WTC11 (cell line): ENCODE results near the gene PDLIM4. TPM values are rescaled to one million over a fixed set of nuclear protein-coding genes. Genes with fewer than 3 reads are reported as not detected.

Experiments
- ATAC-seq: fragments of 200-7000 bp; cut with Tn5 transposase; 2 replicates; pipeline ENCODE4 v1.10.0; 2021; ENCODE audit warnings: mild to moderate bottlenecking, moderate library complexity
- CTCF ChIA-PET: fragments of 300-600 bp; sonication (Branson Sonifier 250); formaldehyde crosslinking; loops from one replicate; lab custom pipeline; 2021; ENCODE audit warnings: antibody characterized with exemption; lab: Charles Lee
- POLR2A ChIA-PET: fragments of 350-600 bp; sonication (Branson Sonifier 250); formaldehyde crosslinking; loops from one replicate; lab custom pipeline; 2021; ENCODE audit warnings: antibody characterized with exemption; lab: Charles Lee
- DNase-seq: peaks from one replicate; pipeline ENCODE4 v3.0.0; 2021; ENCODE audit warnings: low spot score
- H3K27ac Mint-ChIP-seq: 2 replicates; pipeline ENCODE4 v1.8.0; 2021; ENCODE audit warnings: mixed read lengths
- H3K27me3 Mint-ChIP-seq: 2 replicates; pipeline ENCODE4 v1.8.0; 2021; ENCODE audit warnings: low read depth, mild to moderate bottlenecking, moderate library complexity, mixed read lengths
- H3K36me3 Mint-ChIP-seq: 2 replicates; pipeline ENCODE4 v1.8.0; 2021; ENCODE audit warnings: mixed read lengths
- H3K4me1 Mint-ChIP-seq: 2 replicates; pipeline ENCODE4 v1.8.0; 2022; ENCODE audit warnings: mixed read lengths
- H3K4me3 Mint-ChIP-seq: 2 replicates; pipeline ENCODE4 v1.8.0; 2021; ENCODE audit warnings: mild to moderate bottlenecking, moderate library complexity, mixed read lengths
- H3K9me3 Mint-ChIP-seq: 2 replicates; pipeline ENCODE4 v1.8.0; 2021; ENCODE audit warnings: mixed read lengths
- ATF1 ChIP-seq: sonication (generic); formaldehyde crosslinking; IDR thresholded peaks from 2 replicates; pipeline ENCODE4 v1.8.1; 2023; ENCODE audit warnings: mild to moderate bottlenecking, moderate library complexity, missing genetic modification reagents
- ESRRA ChIP-seq: sonication (generic); formaldehyde crosslinking; IDR thresholded peaks from 2 replicates; pipeline ENCODE4 v1.8.1; 2022; ENCODE audit warnings: mild to moderate bottlenecking, missing genetic modification reagents, borderline replicate concordance
- FOXJ3 ChIP-seq: sonication (generic); formaldehyde crosslinking; IDR thresholded peaks from 2 replicates; pipeline ENCODE4 v1.9.0; 2021; ENCODE audit warnings: missing genetic modification reagents, mild to moderate bottlenecking, borderline replicate concordance
- GABPB1 ChIP-seq: sonication (generic); formaldehyde crosslinking; IDR thresholded peaks from 2 replicates; pipeline ENCODE4 v1.8.1; 2023; ENCODE audit warnings: mild to moderate bottlenecking, missing genetic modification reagents
- JAZF1 ChIP-seq: fragments of 250-450 bp; sonication (Bioruptor Pico); IDR thresholded peaks from 2 replicates; pipeline ENCODE4 v1.9.0; 2021; ENCODE audit warnings: moderate library complexity, mild to moderate bottlenecking, inconsistent platforms
- JUN ChIP-seq: sonication (generic); formaldehyde crosslinking; IDR thresholded peaks from 2 replicates; pipeline ENCODE4 v1.8.0; 2023; ENCODE audit warnings: mild to moderate bottlenecking, missing genetic modification reagents
- KAT7 ChIP-seq: sonication (generic); formaldehyde crosslinking; IDR thresholded peaks from 2 replicates; pipeline ENCODE4 v1.8.1; 2023; ENCODE audit warnings: missing genetic modification reagents, mild to moderate bottlenecking, borderline replicate concordance
- MAX ChIP-seq: sonication (generic); formaldehyde crosslinking; IDR thresholded peaks from 2 replicates; pipeline ENCODE4 v1.8.0; 2022; ENCODE audit warnings: mild to moderate bottlenecking, missing genetic modification reagents
- NR2C2 ChIP-seq: sonication (generic); formaldehyde crosslinking; IDR thresholded peaks from 2 replicates; pipeline ENCODE4 v1.8.0; 2022; ENCODE audit warnings: mild to moderate bottlenecking, missing genetic modification reagents
- PREB ChIP-seq: sonication (generic); formaldehyde crosslinking; IDR thresholded peaks from 2 replicates; pipeline ENCODE4 v1.8.1; 2022; ENCODE audit warnings: mild to moderate bottlenecking, missing genetic modification reagents, moderate library complexity, borderline replicate concordance
- PRRX2 ChIP-seq: fragments of 250-450 bp; sonication (Bioruptor Pico); IDR thresholded peaks from 2 replicates; pipeline ENCODE4 v1.8.0; 2021; ENCODE audit warnings: mild to moderate bottlenecking
- RELA ChIP-seq: sonication (generic); formaldehyde crosslinking; IDR thresholded peaks from 2 replicates; pipeline ENCODE4 v1.8.1; 2022; ENCODE audit warnings: missing genetic modification reagents, mild to moderate bottlenecking, borderline replicate concordance
- RORB ChIP-seq: fragments of 250-450 bp; sonication (Bioruptor Pico); IDR thresholded peaks from 2 replicates; pipeline ENCODE4 v1.9.0; 2021; ENCODE audit warnings: mild to moderate bottlenecking
- SOX15 ChIP-seq: fragments of 250-450 bp; sonication (Bioruptor Pico); IDR thresholded peaks from 2 replicates; pipeline ENCODE4 v1.9.0; 2021; ENCODE audit warnings: mild to moderate bottlenecking
- STAT6 ChIP-seq: sonication (generic); formaldehyde crosslinking; conservative IDR thresholded peaks from 2 replicates; pipeline ENCODE4 v1.8.1; 2023; ENCODE audit warnings: mild to moderate bottlenecking, low read depth, missing genetic modification reagents, moderate library complexity
- TP53 ChIP-seq: sonication (generic); formaldehyde crosslinking; IDR thresholded peaks from 2 replicates; pipeline ENCODE4 v1.8.1; 2023; ENCODE audit warnings: mild to moderate bottlenecking, missing genetic modification reagents
- ZMAT4 ChIP-seq: fragments of 250-450 bp; sonication (Bioruptor Pico); IDR thresholded peaks from 2 replicates; pipeline ENCODE4 v1.9.0; 2021; ENCODE audit warnings: mild to moderate bottlenecking
- ZNF121 ChIP-seq: sonication (generic); formaldehyde crosslinking; IDR thresholded peaks from 2 replicates; pipeline ENCODE4 v1.8.0; 2023; ENCODE audit warnings: missing genetic modification reagents
- ZNF423 ChIP-seq: fragments of 250-450 bp; sonication (Bioruptor Pico); IDR thresholded peaks from 2 replicates; pipeline ENCODE4 v2.1.2; 2022; ENCODE audit warnings: mild to moderate bottlenecking, moderate library complexity
- ZNF671 ChIP-seq: fragments of 250-450 bp; sonication (Bioruptor Pico); IDR thresholded peaks from 2 replicates; pipeline ENCODE4 v1.8.0; 2021; ENCODE audit warnings: mild to moderate bottlenecking
- total RNA-seq: library from RNA; stranded (reverse); gene quantifications from 3 replicates; pipeline ENCODE4 v1.2.3, GENCODE V29; 2021
- TF ChIP-seq, protein P1 (sequence below): sonication (generic); formaldehyde crosslinking; IDR thresholded peaks from 2 replicates; pipeline ENCODE4 v1.8.1; 2022; ENCODE audit warnings: low read depth, missing genetic modification reagents, borderline replicate concordance
- TF ChIP-seq, protein P2 (sequence below): sonication (generic); formaldehyde crosslinking; IDR thresholded peaks from 2 replicates; pipeline ENCODE4 v1.8.0; 2022; ENCODE audit warnings: mild to moderate bottlenecking, missing genetic modification reagents
- TF ChIP-seq, protein P3 (sequence below): fragments of 250-450 bp; sonication (Bioruptor Pico); conservative IDR thresholded peaks from 2 replicates; pipeline ENCODE4 v1.9.0; 2021; ENCODE audit warnings: mild to moderate bottlenecking

The PDLIM4 gene
- total RNA-seq, 1 experiment from 2014 or later, result 11.4 TPM

DNA sequence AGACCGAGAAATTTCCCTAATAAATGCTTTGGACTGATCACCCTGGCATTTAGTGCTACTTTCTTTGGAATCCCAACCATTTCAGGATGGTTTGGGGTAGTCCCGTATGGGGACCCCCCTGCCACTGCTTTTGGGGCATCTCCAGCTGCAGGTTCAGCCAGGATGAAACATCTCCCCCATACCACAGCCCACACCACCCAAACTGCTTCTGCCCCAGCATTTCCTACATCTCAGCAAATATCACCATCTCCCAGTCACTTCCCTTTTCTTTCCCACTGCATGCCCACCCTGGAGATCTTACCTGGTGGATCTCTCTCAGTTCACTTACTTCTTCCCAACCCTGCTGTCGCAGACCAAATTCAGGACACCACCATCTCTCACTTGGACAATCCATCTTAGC, 25.0 kb upstream of the PDLIM4 start:
- ChIA-PET POLR2A (no interaction called here), CTCF (no interaction called here)
- no peaks in the 10 kb centered on the region for H3K36me3 Mint-ChIP-seq
- no peak overlapping the region for H3K4me3 Mint-ChIP-seq
- H3K27me3 Mint-ChIP-seq, result peaks cover 22% of the 10 kb centered on the region
- ATAC-seq, result no peak
- no peak overlapping the region for H3K27ac Mint-ChIP-seq
- H3K9me3 Mint-ChIP-seq, result no peaks in the 10 kb centered on the region
- H3K4me1 Mint-ChIP-seq, result peaks cover 11% of the 10 kb centered on the region
- TF ChIP-seq STAT6 (CRISPR knock-in tag) (no peak), ESRRA (CRISPR knock-in tag) (no peak), MAX (no peak), ZNF671 (CRISPR knock-in tag) (no peak), TP53 (CRISPR knock-in tag) (no peak), NR2C2 (CRISPR knock-in tag) (no peak), ATF1 (no peak), RELA (CRISPR knock-in tag) (no peak), PREB (CRISPR knock-in tag) (no peak)
- no peak for DNase-seq

GRCh38 chr5:132233081-132233480, 24.4 kb upstream of the PDLIM4 start:
- no peaks in the 10 kb centered on the region for H3K9me3 Mint-ChIP-seq
- ChIA-PET POLR2A (no interaction called here), CTCF (no interaction called here)
- peaks cover 10% of the 10 kb centered on the region for H3K4me1 Mint-ChIP-seq
- H3K4me3 Mint-ChIP-seq, result no peak overlapping the region
- H3K36me3 Mint-ChIP-seq, result no peaks in the 10 kb centered on the region
- ATAC-seq (no peak), DNase-seq (no peak)
- H3K27me3 Mint-ChIP-seq, result peaks cover 22% of the 10 kb centered on the region
- no peak overlapping the region for H3K27ac Mint-ChIP-seq
- TF ChIP-seq ZNF423 (no peak), PRRX2 (CRISPR knock-in tag) (no peak), TP53 (CRISPR knock-in tag) (no peak), JAZF1 (no peak), RELA (CRISPR knock-in tag) (no peak), ZNF121 (CRISPR knock-in tag) (no peak)
- TF ChIP-seq, protein P1, sequence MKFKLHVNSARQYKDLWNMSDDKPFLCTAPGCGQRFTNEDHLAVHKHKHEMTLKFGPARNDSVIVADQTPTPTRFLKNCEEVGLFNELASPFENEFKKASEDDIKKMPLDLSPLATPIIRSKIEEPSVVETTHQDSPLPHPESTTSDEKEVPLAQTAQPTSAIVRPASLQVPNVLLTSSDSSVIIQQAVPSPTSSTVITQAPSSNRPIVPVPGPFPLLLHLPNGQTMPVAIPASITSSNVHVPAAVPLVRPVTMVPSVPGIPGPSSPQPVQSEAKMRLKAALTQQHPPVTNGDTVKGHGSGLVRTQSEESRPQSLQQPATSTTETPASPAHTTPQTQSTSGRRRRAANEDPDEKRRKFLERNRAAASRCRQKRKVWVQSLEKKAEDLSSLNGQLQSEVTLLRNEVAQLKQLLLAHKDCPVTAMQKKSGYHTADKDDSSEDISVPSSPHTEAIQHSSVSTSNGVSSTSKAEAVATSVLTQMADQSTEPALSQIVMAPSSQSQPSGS (CRISPR knock-in tag), result no peak

DNA sequence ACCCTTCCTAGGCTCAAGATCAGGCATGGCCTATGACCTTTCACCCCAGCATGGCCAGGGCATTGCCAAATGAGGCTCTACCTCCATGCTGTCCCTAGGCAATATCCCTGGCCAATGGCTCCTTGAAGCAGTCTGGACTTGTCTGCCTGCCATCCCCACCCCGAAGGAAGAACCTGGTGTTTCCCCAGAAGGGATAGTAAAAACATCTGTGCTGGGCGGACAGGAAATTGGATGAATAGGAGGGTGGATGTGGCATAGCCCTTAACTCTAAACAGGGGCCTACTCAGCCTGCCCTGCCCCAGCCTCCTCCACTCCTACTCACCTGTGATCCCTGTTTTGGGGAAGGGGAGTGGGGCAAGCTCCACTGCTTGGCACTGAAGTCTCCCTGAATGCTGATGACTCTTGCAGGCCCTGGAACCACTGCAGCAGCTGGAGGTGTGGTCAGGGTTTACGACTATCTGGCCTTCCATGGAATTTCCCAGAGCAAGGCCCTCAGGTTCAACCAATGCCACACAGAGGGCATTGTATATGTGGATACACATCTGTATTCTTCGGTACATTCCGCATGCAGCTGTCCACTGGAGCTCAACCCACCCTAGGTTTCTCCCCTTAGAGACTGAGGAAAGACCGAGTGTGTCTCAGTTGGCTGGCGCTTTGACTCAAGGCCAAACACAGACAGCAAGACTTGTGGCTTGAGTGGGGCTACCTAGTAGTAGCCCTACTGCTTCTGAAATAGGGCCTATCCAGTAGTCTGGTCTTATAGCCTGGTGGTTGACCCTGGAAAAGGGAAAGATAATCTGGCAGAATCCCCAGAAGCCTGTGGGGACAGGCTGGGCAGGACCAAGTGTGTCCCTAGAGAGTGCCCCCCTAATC, 23.4 kb upstream of the PDLIM4 start:
- CTCF ChIA-PET, result no interaction called here
- TF ChIP-seq ZNF121 (CRISPR knock-in tag) (no peak), SOX15 (CRISPR knock-in tag) (no peak), KAT7 (CRISPR knock-in tag) (no peak), RORB (CRISPR knock-in tag) (no peak), GABPB1 (CRISPR knock-in tag) (no peak), JUN (CRISPR knock-in tag) (no peak), FOXJ3 (no peak), ZMAT4 (CRISPR knock-in tag) (no peak)
- TF ChIP-seq, protein P2, sequence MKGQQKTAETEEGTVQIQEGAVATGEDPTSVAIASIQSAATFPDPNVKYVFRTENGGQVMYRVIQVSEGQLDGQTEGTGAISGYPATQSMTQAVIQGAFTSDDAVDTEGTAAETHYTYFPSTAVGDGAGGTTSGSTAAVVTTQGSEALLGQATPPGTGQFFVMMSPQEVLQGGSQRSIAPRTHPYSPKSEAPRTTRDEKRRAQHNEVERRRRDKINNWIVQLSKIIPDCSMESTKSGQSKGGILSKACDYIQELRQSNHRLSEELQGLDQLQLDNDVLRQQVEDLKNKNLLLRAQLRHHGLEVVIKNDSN (CRISPR knock-in tag), result no peak
- TF ChIP-seq, protein P3, sequence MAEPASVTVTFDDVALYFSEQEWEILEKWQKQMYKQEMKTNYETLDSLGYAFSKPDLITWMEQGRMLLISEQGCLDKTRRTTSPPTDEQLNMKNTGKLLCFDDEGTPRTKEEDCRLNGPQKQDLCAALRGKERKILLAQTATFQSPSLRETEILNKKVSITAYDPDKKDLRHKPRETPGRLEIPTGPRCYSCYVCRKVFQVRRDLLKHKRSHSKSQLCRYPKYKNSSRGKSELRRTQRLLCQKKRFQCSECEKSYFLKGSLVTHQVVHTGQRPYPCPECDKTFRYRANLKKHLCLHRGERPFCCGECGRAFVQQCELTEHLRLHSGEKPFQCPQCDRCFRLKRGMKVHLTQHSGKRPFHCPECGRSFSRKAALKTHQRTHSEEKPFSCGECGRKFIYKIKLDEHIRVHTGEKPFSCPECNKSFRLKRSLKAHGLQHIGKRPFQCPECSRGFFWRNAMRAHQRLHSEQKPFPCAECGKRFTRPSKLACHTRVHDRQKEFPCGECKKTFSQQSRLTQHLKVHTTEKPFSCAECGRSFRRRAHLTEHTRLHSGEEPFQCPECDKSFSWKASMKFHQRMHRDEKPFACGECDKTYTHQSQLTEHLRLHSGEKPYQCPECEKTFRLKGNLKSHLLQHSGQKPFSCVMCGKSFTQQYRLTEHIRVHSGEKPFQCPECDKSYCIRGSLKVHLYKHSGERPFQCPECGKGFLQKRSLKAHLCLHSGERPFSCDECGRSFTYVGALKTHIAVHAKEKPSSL (CRISPR knock-in tag), result no peak

More for the DNA sequence above, 23.4 kb upstream of the PDLIM4 start:
- H3K9me3 Mint-ChIP-seq, result no peaks in the 10 kb centered on the region
- no peak overlapping the region for H3K27ac Mint-ChIP-seq
- POLR2A ChIA-PET, result no interaction called here
- no peak overlapping the region for H3K4me3 Mint-ChIP-seq
- DNase-seq (no peak), ATAC-seq (no peak)
- no peaks in the 10 kb centered on the region for H3K36me3 Mint-ChIP-seq
- peaks cover 5% of the 10 kb centered on the region for H3K4me1 Mint-ChIP-seq
- peaks cover 13% of the 10 kb centered on the region for H3K27me3 Mint-ChIP-seq
